Neural cell (in vitro differentiated cells): Measurements from ENCODE around the gene ATOX1. TPM values are rescaled to one million over a fixed set of nuclear protein-coding genes. Genes with fewer than 3 reads are reported as not detected.

Source experiments
- H2AFZ ChIP-seq: fragments of 200-600, 300-800 bp; sonication (generic), shearing (Covaris generic); 2 replicates; pipeline ENCODE4 v1.6.0; 2014; ENCODE audit warnings: low read depth, mild to moderate bottlenecking, antibody characterized with exemption, low read length, moderate library complexity
- H3F3A ChIP-seq: fragments of 200-600 bp; shearing (Covaris generic); 2 replicates; pipeline ENCODE4 v1.6.1; 2016; ENCODE audit warnings: mild to moderate bottlenecking, moderate library complexity, mixed read lengths, antibody characterized with exemption, low read length; ENCODE audit not compliant: insufficient read depth, poor library complexity, severe bottlenecking
- H3K27ac ChIP-seq: fragments of 200-600, 300-800 bp; sonication (generic), shearing (Covaris generic); 2 replicates; pipeline ENCODE4 v1.5.1; 2014; ENCODE audit warnings: mild to moderate bottlenecking, low read length, moderate library complexity
- H3K27me3 ChIP-seq: fragments of 300-800, 200-600 bp; sonication (generic), shearing (Covaris generic); 2 replicates; pipeline ENCODE4 v1.6.0; 2014; ENCODE audit warnings: mild to moderate bottlenecking, low read depth, low read length, moderate library complexity; ENCODE audit not compliant: insufficient read depth
- H3K36me3 ChIP-seq: fragments of 300-800, 200-600 bp; sonication (generic), shearing (Covaris generic); 2 replicates; pipeline ENCODE4 v1.5.1; 2014; ENCODE audit warnings: mild to moderate bottlenecking, antibody characterized with exemption, low read length, moderate library complexity; ENCODE audit not compliant: insufficient read depth
- H3K4me2 ChIP-seq: fragments of 300-800, 200-600 bp; sonication (generic), shearing (Covaris generic); 2 replicates; pipeline ENCODE4 v1.6.0; 2014; ENCODE audit warnings: mild to moderate bottlenecking, low read length
- H3K4me3 ChIP-seq: fragments of 300-800, 200-600 bp; sonication (generic), shearing (Covaris generic); 2 replicates; pipeline ENCODE4 v1.5.1; 2014; ENCODE audit warnings: mild to moderate bottlenecking, low read length, moderate library complexity
- H3K79me2 ChIP-seq: fragments of 200-600 bp; shearing (Covaris generic); replicated peaks from 2 replicates; pipeline ENCODE4 v1.6.0; 2014; ENCODE audit warnings: mild to moderate bottlenecking, low read length, moderate library complexity; ENCODE audit not compliant: insufficient read depth
- H3K9ac ChIP-seq: fragments of 300-800, 200-600 bp; sonication (generic), shearing (Covaris generic); 2 replicates; pipeline ENCODE4 v1.6.1; 2016; ENCODE audit warnings: mild to moderate bottlenecking, low read length, mixed read lengths
- H3K9me2 ChIP-seq: fragments of 200-600 bp; shearing (Covaris generic); 2 replicates; pipeline ENCODE4 v1.6.1; 2016; ENCODE audit warnings: mild to moderate bottlenecking, low read length, mixed read lengths; ENCODE audit not compliant: insufficient read depth
- H3K9me3 ChIP-seq: fragments of 200-600, 300-800 bp; sonication (generic), shearing (Covaris generic); 2 replicates; pipeline ENCODE4 v1.6.1; 2016; ENCODE audit warnings: mild to moderate bottlenecking, mixed run types, low read length, moderate library complexity, mixed read lengths
- H4K20me1 ChIP-seq: fragments of 200-600 bp; shearing (Covaris generic); 2 replicates; pipeline ENCODE4 v1.6.1; 2016; ENCODE audit warnings: mild to moderate bottlenecking, mixed run types; ENCODE audit not compliant: insufficient read depth
- CTCF ChIP-seq: fragments of 450-650 bp; IDR thresholded peaks from 2 replicates; pipeline ENCODE4 v1.5.1; 2014; ENCODE audit warnings: antibody characterized with exemption, mild to moderate bottlenecking, moderate library complexity; ENCODE audit not compliant: poor library complexity, severe bottlenecking
- EP300 ChIP-seq: fragments of 450-650 bp; conservative IDR thresholded peaks from 2 replicates; pipeline ENCODE4 v1.6.1; 2014; ENCODE audit warnings: antibody characterized with exemption, mild to moderate bottlenecking, moderate library complexity; ENCODE audit not compliant: poor library complexity, severe bottlenecking
- EZH2 ChIP-seq: fragments of 200-600, 300-800 bp; shearing (Covaris generic), sonication (generic); IDR thresholded peaks from 2 replicates; pipeline ENCODE4 v1.6.1; 2014; ENCODE audit warnings: antibody characterized with exemption, low read length, borderline replicate concordance, mild to moderate bottlenecking; ENCODE audit not compliant: insufficient read depth, poor library complexity, severe bottlenecking
- MXI1 ChIP-seq: fragments of 450-650 bp; conservative IDR thresholded peaks from 2 replicates; pipeline ENCODE4 v1.6.1; 2014; ENCODE audit warnings: antibody characterized with exemption, mild to moderate bottlenecking; ENCODE audit not compliant: poor library complexity, severe bottlenecking
- POLR2AphosphoS5 ChIP-seq: IDR thresholded peaks from 2 replicates; pipeline ENCODE4 v1.6.1; 2012
- RAD21 ChIP-seq: fragments of 450-650 bp; conservative IDR thresholded peaks from 2 replicates; pipeline ENCODE4 v1.6.1; 2014; ENCODE audit warnings: antibody characterized with exemption, mild to moderate bottlenecking, moderate library complexity
- REST ChIP-seq: IDR thresholded peaks from 2 replicates; pipeline ENCODE4 v1.6.1; 2012; ENCODE audit warnings: borderline replicate concordance
- SMC3 ChIP-seq: fragments of 450-650 bp; conservative IDR thresholded peaks from 2 replicates; pipeline ENCODE4 v1.6.1; 2014; ENCODE audit warnings: antibody characterized with exemption, mild to moderate bottlenecking, moderate library complexity; ENCODE audit not compliant: poor library complexity
- TAF1 ChIP-seq: IDR thresholded peaks from 2 replicates; pipeline ENCODE4 v1.6.1; 2012; ENCODE audit warnings: low read depth
- polyA plus RNA-seq: library from polyadenylated mRNA; depleted of rRNA; stranded (reverse); fragments of >200 nt; gene quantifications from 2 replicates; pipeline ENCODE4 v1.2.3, GENCODE V29; 2014

The ATOX1 gene
- polyA plus RNA-seq, 1 donor from 2014 or later = 79.9 TPM

GRCh38 chr5:151764801-151765200 lies 6.4 kb upstream of the ATOX1 start:
- no peaks in the 10 kb centered on the region for H4K20me1 ChIP-seq
- no peaks in the 10 kb centered on the region for H3K79me2 ChIP-seq
- no peaks in the 10 kb centered on the region for H3K9me2 ChIP-seq
- H3K4me2 ChIP-seq = no peak overlapping the region
- no peaks in the 10 kb centered on the region for H3K36me3 ChIP-seq
- TF ChIP-seq SMC3 (no peak), POLR2AphosphoS5 (no peak), TAF1 (no peak), EZH2 (no peak), RAD21 (no peak), EP300 (no peak), MXI1 (no peak), CTCF (no peak), REST (no peak)
- H3K9me3 ChIP-seq = no peaks in the 10 kb centered on the region
- no peak overlapping the region for H3K27ac ChIP-seq
- H3K4me3 ChIP-seq = no peak overlapping the region
- no peaks in the 10 kb centered on the region for H3F3A ChIP-seq
- H3K9ac ChIP-seq = no peak overlapping the region
- H2AFZ ChIP-seq = no peak overlapping the region
- no peaks in the 10 kb centered on the region for H3K27me3 ChIP-seq

GRCh38 chr5:151758141-151758429 lies 346 bp downstream of the ATOX1 start:
- Histone ChIP-seq H3K4me2 (peak overlapping the region; percentile 68), H4K20me1 (no peaks in the 10 kb centered on the region), H2AFZ (peak overlapping the region; percentile 80), H3K27ac (peak overlapping the region; percentile 90), H3K9me3 (no peaks in the 10 kb centered on the region), H3K9ac (peak overlapping the region; percentile 89), H3K9me2 (no peaks in the 10 kb centered on the region), H3K4me3 (peak overlapping the region; percentile 92), H3K27me3 (no peaks in the 10 kb centered on the region), H3K79me2 (peaks cover 9% of the 10 kb centered on the region), H3K36me3 (no peaks in the 10 kb centered on the region), H3F3A (no peaks in the 10 kb centered on the region)
- TF ChIP-seq RAD21 (no peak), EZH2 (no peak), CTCF (no peak), POLR2AphosphoS5 (no peak), SMC3 (no peak), REST (no peak), MXI1 (no peak), TAF1 (no peak), EP300 (no peak)
